T-helper 1 cell (primary cell): ENCODE results near the gene LENG1.
"Not testable (repeated sequence)": the region's sequence is repeated elsewhere in the genome, so short reads cannot be mapped to it uniquely, and the experiment has no call there.

ENCODE experiments used
- DNase-seq, 5 donors: peaks; one replicate each; pipeline ENCODE4 v3.0.0-alpha.2; 2012 to 2020

Gene LENG1

DNA sequence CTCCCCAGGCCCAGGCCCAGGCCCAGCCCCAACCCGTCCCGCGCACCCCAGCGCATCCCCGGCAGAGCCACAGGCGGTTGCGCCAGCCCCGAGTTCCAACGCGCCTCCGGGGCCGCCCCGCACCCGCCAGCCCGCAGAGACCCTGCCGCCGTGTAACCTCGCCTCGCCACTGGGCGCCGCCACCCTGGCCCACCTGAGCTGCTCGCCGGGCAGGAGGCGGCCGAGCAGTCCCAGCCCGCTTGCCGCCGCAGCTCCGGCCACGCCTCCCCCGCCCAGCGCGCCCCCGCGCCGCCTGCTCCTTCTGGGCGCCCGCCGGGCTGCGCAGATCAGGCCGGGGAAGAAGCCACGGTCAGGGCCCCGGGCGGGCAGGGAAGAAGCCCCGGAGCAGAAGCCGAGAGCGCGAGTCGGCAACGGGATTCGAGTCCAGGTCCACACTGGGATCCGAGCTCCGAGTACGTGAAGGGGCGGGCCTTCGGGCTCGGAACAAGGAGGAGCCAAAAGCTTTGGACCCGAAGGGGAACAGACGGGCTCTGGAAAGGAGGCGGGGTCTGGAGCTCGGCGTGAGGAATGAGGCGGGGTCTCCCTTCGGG, 29.7 kb upstream of the LENG1 start, which contains the start of gene MBOAT7:
MBOAT7 (minus strand) TSS at position 436 of the 590 bp plus-strand sequence. CDS start 1,072 bp downstream, outside the sequence.
- no peak for DNase-seq

DNA sequence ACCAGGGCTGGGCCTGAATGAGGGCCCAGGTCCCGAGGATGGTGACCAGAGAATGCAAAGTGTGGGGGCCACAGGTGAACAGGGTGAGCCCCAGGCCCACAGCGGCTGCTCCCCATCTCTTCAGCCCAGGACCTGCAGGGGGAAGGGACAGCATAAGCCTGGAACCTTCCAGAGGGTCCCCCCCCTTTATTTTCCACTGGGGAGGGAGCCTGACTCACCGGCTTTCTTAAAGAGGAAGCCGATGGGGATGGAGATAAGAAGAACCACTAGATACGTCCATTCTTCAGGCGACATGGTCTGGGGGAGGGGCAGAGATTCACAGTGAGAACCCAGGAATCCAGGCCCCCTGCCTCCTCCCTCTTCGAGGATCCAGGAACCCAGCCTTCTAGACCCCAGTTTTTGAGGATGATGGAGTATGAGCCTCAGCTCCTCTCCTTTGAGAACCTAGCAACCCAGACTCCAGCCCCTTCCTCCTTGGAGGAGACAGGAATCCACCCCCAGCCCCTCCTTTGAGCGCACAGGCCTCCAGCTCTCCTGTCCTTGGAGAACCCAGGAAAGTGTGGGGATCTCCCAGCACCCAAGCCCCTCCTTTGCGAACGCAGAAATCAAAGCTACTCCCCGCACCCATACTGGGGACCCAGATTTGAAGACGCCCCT, 28.8 kb upstream of the LENG1 start:
- DNase-seq: peak in 4 of 5 donors; percentile 42 to 63 (median 50)

DNA sequence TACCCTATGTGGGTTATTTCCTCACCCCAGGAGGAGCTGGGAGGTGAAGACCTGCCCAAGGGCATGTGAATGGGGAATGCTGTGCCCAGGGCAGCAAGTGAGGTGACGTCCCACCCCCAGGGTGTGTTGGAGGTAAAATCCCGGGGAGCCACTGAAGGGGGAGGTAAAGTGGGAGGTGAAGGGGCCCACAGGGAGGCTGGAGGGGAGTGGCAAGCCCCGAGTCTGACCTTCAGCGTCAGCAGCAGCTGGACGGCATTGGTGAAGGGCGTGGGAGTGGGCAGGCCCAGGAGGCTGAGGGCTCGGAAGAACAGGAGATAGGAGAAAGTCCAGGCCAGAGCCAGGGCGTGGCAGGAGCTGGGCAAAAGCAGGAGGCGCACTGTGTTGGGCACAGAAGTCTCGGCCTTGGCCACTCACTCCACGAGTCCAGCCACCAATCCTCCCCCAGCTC, 27.4 kb upstream of the LENG1 start:
- no peak for DNase-seq

DNA sequence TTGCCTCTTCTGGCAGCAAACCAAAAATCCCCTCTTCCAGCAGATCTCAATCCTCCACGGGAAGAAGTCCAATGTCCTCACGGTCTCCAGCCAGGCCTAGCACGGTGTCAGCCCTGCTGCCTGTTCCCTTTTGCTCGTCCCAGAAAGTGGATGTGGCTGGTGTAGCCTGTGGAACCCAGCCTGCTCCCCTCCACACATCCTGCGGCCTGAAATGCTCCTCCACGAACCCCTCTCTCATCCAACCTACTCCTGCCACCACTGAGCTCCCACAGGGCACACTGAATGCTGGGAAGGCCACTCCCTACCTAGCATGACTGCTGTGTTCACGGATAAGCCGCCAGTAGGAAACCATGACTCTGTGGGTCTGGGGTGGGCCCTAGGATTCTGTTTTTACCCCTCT, 26.8 kb upstream of the LENG1 start:
- no peak for DNase-seq

DNA sequence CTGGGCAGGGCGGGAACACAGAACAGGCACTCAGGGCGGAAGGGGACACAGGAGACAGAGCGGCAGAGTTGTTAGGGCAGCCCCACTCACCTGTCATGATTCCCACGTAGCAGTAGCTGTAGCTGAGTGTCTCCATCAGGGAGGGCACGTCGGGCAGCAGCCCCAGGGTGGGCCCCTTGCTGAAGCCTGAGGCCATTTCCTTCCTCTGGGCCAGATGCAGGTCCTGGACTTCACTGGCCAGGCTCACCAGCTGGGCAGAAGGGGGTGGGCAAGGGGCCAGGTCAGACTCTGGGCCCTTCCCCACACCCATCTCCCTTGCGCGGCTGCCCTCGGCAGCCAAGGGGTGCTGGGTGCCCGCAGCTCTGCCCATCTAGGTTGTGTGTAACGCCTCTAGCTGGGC, 23.9 kb upstream of the LENG1 start:
- no peak for DNase-seq

DNA sequence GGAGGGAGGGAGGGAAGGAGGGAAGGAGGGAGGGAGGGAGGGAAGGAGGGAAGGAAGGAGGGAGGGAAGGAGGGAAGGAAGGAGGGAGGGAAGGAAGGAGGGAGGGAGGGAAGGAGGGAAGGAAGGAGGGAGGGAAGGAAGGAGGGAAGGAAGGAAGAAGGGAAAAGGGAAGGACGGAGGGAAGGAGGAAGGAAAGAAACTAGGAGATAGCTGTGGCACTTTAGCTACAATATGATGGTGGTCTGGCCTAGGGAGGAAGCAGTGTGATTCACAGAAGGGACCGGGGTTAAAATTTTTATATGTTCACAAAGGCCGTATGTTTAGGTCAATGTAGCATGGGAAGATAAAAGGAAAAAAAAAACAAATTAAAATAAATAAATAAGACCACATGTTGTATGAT, 22.4 kb upstream of the LENG1 start:
- DNase-seq: not testable (repeated sequence)

DNA sequence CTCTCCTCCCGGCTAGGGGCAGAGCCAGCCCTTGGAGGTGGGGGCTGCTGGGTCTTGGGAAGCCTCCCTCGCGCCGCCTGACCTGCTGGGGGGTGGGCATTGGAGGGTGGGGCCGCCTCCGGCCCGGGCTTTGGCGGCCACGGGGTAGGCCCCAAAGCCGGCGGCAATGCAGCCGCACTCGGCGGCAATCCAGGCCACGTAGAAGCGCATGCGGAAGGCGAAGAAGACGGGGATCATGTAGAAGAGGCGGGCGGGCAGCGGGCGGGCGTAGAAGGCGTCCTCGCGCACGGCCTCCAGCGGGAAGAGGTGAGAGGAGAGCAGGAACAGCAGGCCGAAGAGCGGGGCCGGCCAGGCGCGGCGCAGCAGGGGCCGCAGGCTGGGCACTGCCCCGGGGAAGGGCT, 21.2 kb upstream of the LENG1 start:
- no peak for DNase-seq

DNA sequence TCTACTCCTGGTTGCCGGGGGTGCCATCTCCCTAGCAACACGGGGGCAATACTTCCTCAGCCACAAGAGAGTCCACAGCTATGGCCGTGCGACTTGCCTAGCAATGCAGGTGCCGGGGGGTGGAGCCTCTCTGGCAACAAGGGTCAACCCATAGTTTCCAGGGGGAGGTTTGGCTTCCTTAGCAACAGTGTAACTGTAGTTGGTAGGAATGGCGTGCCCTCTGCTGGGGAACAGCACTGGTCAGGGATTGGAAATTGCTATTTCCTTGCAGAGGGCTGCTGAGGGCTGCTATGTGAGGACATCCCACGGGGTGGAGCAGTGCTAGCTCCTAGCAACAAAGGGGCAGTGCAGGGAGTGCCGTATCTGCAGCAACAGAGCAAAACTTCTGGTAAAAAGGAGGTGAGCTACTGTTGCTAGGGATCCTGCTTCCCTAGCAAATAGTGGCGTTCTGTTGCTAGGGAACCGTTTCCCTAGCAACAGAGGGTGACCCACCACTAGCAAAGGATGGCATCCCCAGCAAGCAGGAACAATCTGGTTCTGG, 20.5 kb upstream of the LENG1 start:
- DNase-seq: no peak

DNA sequence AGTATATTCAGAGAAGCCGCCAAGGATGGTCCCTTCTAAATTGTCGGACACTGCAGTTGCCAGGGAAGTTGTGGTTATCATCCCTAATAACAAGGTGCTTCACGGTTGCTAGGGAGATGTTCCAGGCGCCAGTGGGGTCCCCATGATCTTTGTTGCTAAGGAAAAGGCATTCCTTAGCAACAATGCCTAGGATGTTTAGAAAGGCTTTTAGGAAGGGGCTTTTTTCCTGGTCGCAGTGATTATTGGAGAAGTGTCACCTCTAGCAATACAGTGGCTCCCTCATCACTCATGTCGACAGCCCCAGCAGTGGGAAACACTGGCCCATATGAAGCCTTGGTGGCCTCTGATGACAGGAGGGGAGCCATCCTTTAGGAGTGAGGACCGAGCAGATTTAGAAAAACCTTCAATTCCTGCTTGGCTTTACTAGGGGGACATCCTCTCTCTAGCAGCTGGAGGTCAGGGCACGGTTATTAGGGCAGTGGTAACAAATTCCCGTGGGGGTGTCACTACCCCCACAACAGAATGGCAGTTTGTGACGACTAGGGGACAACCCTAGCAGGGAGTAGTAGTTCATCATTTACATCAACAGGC, 19.8 kb upstream of the LENG1 start:
- DNase-seq: no peak

DNA sequence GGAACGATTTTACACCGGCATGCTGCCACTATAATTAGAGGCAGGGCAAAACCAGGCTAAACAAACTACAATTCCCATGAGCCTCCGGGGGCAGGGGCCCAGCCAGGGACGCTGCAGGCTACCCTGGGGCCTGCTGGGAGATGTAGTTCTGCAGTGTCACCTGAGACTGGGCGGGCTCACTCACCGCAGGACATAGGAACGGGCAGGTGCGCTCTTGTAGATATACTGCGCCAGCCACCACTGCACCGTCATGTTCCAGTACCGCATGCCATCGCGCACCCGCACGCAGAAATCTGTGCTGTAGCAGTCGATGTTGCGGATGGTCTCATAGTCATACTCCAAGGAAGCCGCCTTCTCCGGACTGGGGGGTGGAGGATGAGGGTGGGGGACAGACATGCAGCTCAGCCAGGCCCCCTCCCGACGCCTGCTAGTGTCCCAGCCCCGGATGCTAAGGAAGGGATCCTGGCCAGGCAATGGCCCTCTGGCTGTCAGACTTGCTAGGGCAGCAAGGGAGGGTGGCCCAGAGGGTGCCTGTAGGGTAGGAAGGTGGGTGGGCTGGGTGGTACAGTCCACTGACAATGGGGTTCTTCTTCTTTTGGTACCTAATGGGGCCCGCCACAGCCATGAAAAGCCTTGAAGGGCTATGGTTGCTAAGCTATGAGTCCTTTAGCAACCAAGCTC, 19.2 kb upstream of the LENG1 start:
- DNase-seq: no peak

DNA sequence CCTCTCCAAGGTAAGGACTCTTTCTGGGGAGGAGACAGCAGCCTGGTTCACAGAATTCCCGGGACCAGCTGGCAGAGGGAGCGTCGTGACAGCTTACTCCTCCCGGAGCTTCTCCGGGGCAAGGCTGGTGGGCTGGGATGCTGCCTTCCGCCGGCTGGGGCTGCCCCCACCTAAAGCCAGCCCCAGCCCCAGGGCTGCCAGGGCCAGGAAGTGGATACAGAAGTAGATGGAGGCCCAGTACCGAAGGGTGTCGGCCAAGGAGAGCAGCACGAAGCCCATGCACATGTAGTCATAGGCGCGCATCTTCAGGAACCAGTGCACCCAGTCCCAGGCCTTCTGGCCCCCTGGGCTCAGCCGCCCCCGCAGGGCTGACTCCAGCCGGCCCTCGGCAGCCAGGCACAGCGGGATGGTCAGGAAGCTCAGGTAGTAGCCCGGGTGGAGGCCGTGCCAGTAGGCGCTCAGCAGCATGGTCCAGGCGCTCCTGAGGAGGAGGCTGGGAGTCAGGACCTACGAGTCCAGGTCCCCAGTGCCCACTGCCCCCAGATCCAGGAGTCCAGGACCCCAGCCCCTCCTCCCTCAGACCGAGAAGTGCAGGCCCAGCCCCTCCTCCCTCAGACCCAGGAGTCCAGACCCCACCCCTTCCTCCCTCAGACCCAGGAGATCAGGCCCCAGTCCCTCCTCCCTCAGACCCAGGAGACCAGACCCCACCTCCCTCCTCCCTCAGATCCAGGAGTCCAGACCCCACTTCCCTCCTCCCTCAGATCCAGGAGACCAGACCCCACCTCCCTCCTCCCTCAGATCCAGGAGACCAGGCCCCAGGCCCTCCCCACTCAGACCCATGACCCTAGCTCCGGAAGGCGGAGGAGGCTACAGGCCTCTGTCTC, 14.7 kb upstream of the LENG1 start:
- no peak for DNase-seq

DNA sequence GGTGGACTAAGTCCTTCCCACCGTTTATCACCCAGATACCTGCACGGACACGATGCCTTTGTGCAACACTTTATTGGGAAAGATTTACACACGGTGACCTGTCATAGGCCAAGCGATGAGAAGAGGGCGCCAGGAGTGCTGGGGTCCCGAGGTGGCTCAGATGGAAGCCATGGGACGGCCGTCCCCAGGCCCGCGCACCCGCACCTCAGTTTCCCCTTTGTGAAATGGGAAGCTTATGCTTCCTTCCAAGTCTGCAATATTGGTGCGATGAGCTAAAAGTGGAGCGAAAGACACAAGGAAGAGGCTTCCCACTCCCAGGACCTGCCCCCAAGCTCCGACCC, 13.8 kb upstream of the LENG1 start:
- DNase-seq: no peak

DNA sequence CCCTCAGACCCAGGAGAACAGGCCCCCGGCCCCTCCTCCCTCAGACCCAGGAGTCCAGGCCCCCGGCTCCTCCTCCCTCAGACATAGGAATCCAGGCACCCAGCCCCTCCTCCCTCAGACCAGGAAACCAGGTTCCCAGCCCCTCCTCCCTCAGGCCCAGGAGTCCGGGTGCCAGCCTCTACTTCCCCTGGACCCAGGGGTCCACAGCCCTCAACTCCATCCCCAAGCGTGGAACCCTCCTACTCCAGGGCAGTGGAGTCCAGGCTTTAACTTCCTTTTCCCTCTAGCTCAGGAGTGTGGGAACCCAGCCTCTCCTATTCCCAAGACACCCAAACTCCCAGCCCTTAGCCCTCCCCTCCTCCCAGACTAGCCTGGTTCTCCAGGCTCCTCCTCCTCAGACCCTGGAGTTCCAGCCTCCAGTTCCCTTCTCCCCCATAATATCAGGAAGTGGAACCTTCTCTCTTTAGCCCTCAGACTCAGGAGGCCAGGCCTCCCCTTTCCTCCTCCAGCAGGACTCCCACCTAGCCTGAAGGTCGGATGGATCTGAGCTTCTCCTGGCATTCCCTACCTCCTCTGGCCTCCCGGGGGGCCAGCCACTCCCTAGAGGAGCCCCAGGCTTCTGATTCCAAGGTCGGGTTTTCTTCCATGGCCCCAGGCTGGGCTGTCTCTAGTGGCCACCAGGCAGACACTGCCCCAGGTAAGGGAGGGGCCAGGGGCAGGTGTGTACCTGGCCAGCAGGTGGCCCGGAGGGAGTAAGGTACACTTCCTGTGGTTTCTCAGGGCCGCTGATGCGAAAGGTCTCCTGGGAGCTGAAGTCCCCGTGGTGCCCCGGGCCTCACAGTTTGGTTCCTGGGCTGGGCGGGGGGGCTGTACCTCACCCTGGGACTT, 13.2 kb upstream of the LENG1 start, which contains the start of gene TMC4:
TMC4 (minus strand) TSS at position 690 of the 888 bp plus-strand sequence; CDS start at position 647, 43 bp downstream.
- no peak for DNase-seq

DNA sequence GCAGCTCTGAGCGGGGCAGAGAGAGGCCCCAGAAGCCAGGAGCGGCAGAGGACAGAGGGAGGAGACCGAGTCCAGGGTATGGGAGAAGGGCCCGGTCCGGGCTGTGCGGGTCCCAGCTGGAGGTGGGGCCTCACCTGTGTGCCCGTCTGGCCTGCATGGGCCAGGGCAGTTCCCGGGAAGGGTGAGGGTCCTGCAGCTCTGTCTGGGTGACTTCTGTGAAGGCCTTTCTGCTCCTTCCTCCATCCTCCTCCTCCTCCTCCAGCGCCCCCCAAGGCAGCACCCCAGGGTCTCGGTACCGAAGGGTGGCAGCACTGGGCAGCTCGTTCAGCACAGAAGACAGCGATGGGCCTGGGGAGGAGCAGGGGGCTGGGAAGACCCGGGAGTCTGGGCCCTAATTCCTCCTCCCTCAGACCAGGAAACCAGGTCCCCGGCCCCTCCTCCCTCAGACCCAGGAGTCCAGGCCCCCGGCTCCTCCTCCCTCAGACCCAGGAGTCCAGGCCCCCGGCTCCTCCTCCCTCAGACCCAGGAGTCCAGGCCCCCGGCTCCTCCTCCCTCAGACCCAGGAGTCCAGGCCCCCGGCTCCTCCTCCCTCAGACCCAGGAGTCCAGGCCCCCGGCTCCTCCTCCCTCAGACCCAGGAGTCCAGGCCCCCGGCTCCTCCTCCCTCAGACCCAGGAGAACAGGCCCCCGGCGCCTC, 12.4 kb upstream of the LENG1 start:
- not testable (repeated sequence) for DNase-seq

DNA sequence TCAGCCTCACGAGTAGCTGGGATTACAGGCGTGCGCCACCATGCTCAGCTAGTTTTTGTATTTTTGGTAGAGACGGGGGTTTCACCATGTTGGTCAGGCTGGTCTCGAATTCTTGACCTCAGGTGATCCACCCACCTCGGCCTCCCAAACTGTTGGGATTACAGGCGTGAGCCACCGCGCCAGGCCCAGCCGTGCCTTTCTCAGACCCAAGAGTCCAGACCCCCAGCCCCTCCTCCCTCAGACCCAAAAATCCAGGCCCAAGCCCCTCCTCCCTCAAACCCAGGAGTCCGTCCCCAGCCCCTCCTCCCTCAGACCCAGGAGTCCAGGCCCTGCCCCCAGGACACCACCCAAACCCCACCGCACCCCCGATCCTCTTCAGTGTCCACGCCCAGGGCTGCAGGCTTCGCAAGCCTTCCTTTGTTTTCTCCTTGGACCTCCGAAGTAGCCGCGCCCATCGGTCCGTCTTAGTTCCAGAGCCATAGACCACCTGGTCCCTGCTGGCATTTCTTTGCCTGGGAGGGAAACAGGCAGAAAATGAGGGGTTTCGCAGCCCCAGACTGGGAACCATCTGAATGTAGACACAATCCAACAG, 9.7 kb upstream of the LENG1 start:
- no peak for DNase-seq

DNA sequence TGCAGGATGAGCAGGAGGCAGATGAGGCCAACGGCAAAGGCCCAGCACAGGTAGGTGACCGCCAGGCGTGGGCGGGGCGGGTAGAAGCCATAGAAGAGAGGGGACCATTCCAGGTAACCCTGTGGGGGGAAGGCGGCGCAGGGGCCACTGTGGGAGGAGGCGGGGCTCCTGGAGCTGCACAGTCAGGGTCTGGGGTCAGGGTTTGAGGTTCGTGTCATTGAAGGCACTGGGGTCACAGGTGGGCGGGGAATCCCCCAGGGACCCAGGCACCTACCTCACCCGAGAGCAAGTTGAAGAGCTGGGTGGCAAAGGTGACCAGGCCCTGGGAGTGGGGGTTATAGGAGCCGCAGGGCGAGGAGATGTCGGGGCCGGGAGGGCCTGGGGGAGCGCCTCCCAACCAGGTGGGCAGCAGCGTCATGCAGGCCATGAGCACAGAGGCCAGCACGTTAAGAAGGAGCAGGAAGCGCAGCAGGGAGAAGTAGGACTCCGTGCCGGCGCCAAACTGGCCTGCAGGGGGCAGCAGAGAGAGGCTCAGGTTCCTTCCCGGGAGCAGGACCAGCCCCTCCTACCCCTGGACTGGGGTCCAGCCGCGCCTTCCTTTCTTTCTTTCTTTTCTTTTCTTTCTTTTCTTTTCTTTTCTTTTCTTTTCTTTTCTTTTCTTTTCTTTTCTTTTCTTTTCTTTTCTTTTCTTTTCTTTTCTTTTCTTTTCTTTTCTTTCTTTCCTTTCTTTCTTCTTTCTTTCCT, 8.8 kb upstream of the LENG1 start:
- peak; percentile 76 to 92 (median 80) for DNase-seq

DNA sequence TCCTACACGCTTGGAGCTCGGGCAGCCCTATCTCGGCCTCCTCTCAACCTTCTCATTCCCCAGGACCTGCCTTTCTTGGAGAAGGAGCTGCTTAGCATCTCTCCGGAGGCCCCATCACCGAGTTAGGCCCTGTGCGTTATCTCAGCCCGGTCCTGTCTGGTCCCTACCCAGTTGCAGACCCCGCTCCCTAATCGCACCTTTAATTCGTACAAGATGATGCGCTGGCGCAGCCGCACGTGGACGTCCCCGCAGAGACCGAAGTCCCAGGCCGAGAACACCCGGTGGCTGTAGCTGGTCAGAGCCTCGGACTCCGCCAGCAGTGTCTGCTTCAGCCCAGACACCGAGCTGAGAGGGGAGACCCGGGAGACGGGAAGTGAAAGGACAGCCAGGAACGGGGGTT, 5.7 kb upstream of the LENG1 start:
- no peak for DNase-seq

DNA sequence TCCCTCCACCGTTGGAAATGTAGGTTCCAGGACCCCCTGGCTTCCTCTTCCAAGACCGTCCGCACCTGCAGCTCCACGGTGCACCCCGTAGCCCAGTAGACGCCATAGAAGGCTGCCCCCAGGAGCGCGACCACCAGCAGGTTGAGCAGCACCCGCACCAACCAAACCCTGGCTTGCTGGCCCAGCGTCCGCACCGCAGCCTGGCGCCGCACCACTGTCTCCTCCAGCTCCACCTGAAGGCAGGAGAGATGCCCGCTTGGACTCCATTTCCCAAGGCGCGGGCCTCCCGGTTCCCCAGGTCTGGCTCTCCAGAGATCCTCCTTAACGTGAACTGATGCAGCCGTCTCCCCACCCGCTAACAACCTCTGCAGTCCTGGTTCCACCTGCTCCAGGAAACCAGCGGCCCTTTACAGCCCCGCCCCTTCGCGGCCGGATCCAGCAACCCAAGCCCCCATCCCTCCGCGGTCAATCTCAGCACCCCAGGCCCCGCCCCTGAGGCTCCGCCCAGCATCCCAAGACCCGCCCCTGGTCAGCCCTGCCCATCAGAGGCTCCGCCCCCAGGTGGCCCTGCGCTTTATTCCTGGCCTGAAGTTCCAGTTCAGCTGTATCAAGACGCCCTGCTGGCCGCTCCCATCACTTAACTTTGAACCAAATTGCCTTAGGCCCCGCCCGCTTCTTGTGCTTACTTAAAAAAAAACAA, 5.0 kb upstream of the LENG1 start:
- peak in 4 of 5 donors; percentile 53 to 80 (median 58) for DNase-seq

DNA sequence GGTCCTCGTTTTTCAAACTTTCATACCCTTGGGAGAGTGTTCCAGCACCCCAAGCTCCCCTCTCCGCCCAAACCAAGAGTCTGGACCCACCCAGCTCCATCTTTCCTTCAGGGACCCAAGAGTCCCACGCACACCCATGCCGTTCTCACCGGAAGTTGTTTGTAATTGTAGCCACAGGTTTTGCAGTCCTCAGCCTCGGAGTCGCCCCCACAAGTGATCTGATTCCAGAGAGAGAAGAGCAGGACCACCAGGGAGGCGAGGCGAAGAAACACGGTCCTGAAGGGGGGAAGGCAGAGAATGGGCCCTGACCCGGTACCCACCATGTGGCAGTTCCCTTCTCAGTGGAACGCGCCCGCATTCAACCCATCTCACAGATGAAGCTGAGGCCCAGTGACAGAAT, 3.4 kb upstream of the LENG1 start:
- DNase-seq: no peak
